Gastrocnemius medialis (tissue), 4 donors: ENCODE results near the gene GAS7.

Source experiments
- CTCF ChIP-seq, 5 experiments: fragments of 450-650 bp in 3 of 5; fragments of 200-600 bp in 2 of 5; sonication (generic) in 2 of 5; IDR thresholded peaks in 4 of 5; conservative IDR thresholded peaks in 1 of 5; 1 replicate in 4 of 5; 2 replicates in 1 of 5; pipeline ENCODE4 v1.5.1; 2016 to 2019; ENCODE audit warnings: antibody characterized with exemption in 5 of 5, mild to moderate bottlenecking in 3 of 5, moderate library complexity in 3 of 5
- POLR2A ChIP-seq, 2 donors: fragments of 450-650 bp; IDR thresholded peaks; one replicate each; pipeline ENCODE4 v1.6.1; 2017; ENCODE audit warnings: antibody characterized with exemption in 2 of 2, mild to moderate bottlenecking in 2 of 2, moderate library complexity in 2 of 2

DNA sequence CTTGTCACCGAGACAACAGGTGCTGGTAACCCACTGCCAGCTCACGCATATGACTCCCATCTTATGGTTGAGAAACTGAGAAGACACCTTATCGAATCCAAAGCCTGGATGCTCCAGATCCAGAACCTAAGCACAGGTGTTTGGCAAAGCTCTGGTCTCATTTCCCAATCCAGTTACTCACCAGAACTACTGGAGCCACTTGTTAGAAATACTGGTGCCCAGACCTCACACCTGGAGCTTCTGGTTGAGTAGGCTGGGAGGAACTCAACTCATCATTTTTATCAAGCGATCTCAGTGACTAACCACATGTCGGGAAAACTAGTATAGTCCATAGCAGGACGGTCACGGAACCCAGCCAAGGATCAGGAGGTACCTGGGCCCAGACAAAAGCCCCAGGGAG is 206.6 kb downstream of the GAS7 start:
- TF ChIP-seq CTCF (IDR thresholded peaks at IDR 0.05 in 4 of 5, conservative IDR thresholded peaks at IDR 0.05 in 1 of 5), result no peak
- TF ChIP-seq POLR2A (IDR thresholded peaks at IDR 0.05), result no peak
